GM19395 (cell line): Measurements from ENCODE around the gene PPP2R3A.
"Not testable (repeated sequence)": the region's sequence is repeated elsewhere in the genome, so short reads cannot be mapped to it uniquely, and the experiment has no call there.

Experiments used
- ATAC-seq: cut with Tn5 transposase; IDR thresholded peaks from one replicate; pipeline ENCODE4 v1.9.1; 2021; ENCODE audit warnings: mild to moderate bottlenecking, moderate library complexity; ENCODE audit not compliant: unreplicated experiment

PPP2R3A gene

DNA sequence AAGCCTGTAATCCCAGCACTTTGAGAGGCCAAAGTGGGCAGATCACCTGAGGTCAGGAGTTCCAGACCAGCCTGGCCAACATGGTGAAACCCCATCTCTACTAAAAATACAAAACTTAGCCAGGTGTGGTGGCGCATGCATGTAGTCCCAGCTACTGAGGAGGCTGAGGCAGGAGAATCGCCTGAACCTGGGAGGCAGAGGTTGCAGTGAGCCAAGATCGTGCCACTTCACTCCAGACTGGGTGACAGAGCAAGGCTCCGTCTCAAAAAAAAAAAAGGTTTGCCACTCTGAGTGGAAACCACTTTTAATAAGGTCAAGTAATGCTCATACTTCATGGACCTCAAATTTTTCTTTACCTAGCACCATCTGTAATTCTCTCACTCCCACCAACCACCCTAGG, 178.9 kb downstream of the PPP2R3A start:
- ATAC-seq: not testable (repeated sequence)

DNA sequence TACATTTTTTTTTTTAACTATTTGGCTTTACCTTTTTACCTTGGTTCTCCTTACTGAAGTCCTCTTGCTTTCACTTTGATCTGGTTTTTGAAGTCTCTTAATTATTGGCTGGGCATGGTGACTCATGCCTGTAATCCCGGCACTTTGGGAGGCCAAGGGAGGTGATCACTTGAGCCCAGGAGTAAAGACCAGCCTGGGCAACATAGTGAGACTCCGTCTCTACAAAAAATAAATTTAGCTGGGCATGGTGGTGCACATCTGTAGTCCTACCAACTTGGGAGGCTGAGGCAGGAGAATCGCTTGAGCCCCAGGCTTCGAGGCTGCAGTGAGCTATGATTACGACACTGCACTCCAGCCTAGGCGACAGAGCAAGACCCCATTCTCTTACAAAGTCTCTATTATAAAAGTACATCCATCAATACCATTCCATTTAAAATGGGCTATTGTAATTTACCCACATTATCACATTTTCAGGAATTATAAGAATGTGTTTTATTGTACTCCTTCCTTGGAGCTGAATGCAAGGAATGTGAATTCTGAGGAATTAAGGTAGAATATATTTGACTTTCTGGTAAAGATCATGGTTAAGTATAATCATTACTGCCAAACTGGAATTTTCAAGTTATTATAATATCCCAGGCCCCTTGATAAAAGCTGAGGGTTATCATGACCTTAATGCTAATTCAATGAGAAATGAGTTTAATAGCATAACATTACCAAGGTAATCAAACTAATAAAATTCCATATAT, 181.6 kb downstream of the PPP2R3A start:
- no peak for ATAC-seq

DNA sequence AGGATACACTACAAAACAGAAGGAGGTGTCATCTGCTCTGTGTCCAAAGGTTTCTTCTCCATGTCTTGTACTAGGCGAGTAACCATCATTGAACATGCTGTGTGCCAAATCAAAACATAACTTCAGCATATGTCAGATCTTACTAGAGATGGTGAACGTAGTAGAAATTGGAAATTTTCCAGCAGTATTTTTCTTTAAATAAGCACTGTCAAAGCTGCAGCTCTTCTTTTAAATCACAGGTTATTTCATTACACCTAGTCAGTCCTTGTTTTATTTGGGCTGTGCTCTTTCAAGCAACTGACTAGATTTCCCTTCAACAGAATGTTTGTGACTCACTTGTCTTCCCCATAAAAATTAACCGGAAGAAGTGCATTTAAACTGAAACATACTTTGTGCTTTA, 184.1 kb downstream of the PPP2R3A start:
- ATAC-seq: no peak

DNA sequence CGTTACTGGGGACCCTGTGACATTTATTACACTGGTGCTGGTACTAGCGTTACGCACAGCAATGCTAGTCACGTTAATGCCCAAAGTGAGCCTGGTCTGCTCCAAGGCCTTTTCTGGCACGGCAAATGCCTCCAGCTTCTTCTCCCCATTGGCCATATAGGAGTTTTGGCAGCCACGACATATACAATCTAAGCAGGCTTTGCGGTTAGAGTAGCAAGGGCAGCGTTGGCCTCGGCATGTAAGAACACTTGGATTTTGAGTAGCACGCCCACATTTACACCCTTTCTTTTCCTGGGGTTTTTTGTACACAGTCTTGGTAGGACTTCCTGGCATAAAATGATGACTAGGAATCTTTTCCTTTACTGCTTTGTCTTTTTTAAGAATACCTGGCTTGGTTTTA, 185.7 kb downstream of the PPP2R3A start:
- no peak for ATAC-seq

DNA sequence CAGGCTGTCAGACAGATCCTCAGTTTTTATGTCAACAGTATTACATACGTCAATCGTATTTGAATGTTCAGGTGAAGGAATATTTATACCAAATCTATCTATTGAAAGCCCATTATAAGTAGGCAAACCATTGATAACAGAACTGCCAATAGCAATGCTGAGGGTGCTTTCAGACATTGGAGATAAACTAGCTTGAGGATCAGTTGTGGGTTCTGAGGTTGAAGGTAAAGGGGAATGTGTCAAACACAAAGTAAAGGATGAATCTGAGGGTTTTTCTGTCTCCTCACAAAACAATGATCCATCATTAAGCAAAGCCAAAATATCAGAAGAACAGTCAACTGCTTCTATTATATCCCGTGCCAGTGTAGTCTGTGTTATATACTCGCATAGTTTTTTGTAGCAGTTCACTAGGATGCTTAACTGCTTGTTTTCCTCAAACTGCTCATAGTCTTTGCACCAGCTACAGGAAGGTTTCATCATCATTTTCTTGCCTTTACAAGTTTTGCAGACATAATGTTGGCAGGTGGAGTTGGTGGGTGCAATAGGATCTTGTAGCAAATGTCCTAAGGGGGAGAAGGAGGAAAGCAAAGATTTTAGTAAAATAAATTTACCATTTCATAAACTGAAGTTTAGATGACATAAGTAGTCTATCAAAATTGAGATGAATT, 186.8 kb downstream of the PPP2R3A start:
- no peak for ATAC-seq

DNA sequence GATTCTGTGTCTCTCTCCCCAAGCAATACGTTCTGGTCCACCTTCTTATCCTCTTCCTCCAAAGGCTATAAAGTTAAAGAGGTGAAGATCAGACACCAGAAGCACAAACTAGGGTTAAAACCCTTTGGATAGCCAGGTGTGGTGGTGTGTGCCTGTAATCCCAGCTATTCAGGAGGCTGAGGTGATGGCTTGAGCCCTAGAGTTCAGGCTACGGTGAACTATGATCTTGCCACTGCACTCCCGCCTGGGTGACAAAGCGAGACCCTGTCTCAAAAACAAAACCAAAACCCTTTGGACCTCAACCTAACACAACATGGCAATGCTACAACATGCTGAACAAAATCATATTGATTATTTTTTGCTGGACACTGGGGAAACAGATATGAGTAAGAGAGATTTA, 187.4 kb downstream of the PPP2R3A start:
- no peak for ATAC-seq

DNA sequence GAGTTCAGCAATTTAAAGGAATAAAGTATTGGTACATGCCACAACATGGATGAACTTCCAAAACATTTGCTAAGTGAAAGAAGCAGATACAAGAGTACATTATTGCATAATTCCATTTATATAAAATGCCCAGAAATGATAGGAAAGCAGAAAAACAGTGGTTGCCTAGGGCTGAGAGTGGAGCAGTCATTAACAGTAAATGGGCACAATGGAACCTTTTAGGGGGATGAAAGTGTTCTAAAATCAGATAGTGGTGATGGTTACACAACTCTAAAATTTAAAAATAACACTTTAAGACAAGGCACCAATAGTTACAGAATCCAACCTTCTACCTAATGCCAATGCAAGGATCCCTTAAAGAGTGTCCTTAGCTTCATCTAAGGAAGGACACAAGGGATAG, 196.0 kb downstream of the PPP2R3A start:
- ATAC-seq: no peak

DNA sequence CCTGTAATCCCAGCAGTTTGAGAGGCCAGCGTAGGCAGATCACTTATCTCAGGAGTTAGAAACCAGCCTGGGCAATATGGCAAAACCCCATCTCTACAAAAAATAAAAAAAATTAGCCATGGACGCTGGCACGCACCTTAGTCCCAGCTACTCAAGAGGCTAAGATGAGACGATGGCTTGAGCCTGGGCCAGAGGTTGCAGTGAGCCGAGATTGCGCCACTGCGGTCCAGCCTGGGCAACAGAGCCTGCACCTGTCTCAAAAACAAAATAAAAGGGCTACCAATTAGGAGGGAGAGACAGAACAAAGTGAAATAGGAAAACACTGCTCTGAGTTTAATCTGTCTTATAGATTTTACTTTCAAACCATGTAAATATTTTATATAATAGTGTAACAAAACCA, 196.8 kb downstream of the PPP2R3A start:
- no peak for ATAC-seq

DNA sequence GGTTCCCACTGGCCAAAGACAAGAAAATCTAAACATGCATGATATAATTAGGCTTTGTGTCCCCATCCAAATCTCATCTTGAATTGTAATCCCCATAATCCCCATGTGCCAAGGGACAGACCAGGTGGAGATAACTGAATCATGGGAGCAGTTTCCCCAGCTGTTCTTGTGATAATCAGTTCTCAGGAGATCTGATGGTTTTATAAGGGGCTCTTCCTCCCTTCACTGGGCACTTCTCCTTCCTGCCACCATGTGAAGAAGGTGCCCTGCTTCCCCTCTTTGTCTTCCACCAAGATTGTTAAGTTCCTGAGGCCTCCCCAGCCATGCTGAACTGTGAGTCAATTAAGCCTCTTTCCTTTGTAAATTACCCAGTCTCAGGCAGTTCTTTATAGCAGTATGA, 198.1 kb downstream of the PPP2R3A start:
- not testable (repeated sequence) for ATAC-seq

DNA sequence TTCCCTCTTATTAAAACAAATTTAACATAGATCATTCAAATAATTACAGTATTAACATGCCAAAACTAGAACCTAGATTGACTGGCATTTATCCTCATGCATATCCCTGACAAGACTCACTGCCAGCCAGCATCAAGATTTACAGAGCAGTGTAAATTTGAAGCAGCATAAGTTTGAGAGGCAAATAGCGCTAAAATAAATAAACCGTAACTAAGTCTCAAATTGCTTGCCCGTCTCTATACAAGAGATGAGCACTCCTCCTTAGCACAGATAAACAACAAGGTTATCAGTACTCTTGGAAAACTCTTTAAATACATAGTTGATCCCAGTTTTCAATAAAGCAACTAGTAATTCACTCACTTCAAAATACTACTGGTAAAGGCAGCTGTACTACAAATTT, 201.0 kb downstream of the PPP2R3A start:
- no peak for ATAC-seq

DNA sequence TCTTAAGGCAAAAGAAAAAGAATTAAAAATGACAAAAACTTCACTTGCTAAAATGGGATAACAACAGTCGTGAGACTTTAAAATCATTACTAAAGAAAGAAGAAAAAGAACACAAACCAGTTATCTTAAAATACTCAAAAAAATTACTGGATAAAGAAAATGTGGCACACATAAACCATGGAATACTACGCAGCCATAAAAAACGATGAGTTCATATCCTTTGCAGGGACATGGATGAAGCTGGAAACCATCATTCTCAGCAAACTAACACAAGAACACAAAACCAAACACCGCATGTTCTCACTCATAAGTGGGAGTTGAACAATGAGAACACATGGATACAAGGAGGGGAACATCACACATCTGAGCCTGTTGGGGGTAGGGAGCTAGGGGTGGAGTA, 202.7 kb downstream of the PPP2R3A start:
- not testable (repeated sequence) for ATAC-seq

DNA sequence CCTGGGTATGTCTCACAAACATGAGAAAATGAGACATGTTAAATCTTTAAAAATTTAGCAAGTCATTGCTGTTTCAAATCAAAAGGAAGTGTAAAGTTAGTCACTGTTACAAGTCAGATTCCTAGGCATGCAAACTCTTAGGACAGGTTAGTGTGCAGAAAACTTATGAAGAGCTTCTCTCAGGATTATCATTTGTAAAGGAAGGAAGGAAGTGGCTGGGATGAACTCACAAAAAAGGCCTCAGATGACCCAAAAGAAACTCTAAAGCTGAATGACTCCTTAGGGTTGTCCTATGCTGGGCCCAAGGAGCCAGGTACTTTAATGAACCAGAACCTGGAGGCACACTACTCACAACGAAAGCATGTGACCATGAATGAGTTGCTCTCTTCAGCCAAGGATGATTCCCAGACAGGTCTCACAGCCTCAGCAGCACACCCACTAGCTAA, 205.6 kb downstream of the PPP2R3A start:
- ATAC-seq: no peak

DNA sequence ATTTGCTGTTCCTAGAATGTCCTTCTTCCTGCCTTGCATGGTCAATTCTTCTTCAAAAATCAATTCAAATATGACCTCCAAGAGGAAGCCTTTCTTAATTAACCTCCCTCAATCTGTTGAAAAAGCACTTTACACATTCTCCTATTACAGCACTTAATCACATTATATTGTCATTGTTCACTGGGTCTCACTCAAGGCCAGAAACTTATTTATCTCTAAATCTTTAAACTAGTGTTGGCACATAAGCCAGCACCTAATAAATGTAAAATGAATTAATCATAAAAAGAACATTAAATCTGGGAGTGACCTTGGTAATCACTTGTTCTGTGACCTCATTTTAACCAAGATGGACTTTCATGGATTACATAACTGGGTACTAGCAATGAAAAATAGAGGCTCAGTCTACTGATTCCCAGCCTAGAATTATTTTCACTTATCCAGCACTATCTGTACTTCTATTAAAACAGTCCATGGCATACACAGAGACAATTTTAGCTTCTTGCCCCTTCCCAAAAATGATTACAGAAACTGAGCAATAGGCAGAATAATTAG, 208.5 kb downstream of the PPP2R3A start:
- ATAC-seq: no peak

DNA sequence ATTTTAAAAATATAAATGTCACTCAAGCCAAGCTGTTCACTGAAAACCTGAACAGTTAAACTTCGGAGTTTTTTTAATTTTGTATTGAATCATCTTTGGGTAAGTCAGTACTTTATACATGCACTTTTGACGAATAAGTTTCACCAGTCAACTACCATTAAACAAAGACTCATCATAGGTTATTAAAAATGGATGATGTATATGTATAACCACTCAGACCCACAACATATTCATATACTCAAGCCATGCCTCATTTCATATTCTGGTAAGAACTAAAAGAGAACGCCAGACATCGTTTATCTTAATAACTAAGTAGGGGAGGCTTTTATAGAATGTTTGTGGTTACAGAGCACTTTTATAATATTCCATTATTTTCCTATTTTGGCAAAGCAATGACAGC, 212.3 kb downstream of the PPP2R3A start:
- no peak for ATAC-seq

DNA sequence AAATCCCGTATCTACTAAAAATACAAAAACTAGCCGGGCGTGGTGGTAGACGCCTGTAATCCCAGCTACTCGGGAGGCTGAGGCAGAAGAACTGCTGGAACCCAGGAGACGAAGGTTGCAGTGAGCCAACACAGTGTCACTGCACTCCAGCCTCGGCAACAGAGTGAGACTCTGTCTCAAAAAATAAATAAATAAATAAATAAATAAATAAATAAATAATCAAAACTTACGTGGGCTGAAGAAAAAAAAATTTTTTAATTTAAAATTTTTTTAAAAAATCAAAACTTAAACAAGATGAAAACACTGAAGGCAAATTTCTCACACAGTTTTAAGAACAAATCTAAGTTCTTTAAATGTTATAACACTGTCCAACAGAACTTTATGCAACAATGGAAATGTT, 216.2 kb downstream of the PPP2R3A start:
- no peak for ATAC-seq

DNA sequence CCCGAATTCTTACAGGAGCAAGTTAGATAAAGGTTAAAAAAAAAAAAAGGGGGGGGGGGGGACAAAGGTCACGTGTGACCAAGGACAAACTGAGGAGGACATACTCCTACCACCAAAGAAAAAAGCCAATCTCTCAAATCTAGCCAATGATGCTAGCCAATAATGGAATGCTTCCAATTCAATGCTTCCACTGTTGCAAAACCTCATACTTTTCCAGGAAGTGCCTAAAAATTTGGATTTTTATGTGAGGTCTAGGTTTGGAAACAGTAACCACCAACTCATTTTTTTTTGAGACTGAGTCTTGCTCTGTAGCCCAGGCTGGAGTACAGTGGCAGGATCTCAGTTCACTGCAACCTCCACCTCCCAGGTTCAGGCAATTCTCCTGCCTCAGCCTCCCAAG, 219.2 kb downstream of the PPP2R3A start:
- no peak for ATAC-seq

DNA sequence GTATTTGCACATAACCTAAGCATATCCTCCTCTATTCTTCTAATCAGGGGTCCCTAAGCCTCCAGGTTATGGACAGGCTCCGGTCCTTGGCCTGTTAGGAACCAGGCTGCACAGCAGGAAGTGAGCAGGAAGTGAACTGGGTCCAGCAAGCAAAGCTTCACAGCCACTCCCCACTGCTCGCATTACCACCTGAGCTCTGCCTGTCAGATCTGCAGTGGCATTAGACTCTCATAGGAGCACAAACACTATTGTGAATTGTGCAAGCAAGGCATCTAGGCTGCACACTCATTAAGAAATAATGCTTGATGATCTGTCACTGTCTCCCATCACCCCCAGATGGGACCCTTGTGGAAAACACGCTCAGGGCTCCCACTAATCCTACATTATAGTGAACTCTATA, 220.8 kb downstream of the PPP2R3A start:
- ATAC-seq: peak; percentile 45

DNA sequence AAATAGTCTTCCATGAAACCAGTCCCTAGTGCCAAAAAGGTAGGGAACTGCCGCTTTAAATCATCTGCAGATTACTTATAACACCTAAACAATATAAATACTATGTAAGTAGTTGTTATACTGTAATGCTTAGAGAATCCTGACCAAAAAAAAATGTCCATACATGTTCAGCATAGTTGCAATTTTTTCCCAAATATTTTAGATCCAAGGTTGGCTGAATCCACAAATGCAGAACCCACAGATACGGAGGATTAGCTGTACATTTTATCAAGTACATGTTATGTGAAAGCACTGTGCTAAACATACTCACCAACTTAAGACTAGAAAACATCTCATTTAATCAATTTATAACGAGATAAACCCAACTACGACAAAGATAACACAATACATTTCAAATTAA, 221.3 kb downstream of the PPP2R3A start:
- ATAC-seq: no peak

DNA sequence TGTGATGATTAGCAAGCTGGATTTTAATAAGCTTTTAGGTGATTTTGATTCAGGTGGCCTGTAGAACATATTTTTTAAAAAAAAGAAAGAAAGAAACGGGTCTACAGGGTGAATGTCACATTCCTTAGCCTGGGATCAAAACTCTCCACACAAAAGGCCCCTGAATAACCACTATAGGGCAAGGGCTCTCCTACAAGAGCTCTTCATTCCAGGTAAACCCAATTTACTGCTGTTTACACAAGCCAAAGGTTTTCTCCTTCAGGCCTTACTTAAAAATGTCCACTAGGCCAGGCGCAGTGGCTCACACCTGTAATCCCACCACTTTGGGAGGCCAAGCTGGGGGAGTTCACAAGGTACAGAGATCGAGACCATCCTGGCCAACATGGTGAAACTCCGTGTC, 222.3 kb downstream of the PPP2R3A start:
- no peak for ATAC-seq

DNA sequence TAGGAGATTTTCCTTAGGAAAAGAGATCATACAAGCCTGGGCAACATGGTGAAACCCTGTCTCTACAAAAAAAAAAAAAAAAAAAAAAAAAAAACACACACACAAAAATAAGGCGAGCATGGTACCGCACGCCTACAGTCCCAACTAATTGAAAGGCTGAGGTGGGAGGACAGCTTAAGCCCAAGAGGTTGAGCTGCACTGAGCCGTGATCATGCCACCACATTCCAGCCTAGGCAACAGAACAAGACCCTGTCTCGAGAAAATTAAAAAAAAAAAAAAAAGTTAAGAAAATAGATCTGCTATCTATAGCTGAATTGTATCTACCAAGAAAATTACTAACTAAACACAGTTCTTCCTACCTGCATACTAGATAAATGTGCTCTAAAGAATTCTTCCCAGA, 223.5 kb downstream of the PPP2R3A start:
- no peak for ATAC-seq

DNA sequence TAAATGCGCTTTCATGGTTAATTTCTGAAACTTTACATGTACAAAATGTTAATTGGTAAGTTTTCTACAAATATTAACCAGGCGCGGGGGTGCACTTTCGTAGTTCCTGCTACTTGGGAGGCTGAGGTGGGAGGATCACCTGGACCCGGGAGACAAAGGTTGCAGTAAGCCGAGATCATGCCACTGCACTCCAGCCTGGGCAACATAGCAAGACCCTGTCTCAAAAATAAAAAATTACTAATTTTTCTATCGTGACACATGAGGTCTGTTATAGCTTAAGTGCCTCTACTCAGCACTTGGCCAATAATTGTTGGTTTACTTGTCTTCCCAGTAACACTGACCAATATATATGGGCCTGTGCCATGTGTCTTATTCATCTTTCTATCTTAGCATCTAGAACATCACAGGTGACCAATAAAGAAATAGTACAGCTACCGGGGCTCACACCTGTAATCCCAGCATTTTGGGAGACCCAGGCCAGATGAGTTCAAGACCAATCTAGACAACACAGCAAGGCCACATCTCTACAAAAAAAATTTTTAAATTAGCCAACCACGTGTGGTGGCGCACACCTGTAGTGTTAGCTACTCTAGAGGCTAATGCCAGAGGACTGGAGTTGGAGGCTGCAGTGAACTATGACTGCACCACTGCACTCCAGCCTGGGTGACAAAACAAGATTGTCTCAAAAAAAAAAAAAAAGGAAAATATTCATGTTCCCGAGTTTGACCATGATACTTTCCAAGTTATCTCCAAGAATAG, 224.5 kb downstream of the PPP2R3A start:
- ATAC-seq: no peak

DNA sequence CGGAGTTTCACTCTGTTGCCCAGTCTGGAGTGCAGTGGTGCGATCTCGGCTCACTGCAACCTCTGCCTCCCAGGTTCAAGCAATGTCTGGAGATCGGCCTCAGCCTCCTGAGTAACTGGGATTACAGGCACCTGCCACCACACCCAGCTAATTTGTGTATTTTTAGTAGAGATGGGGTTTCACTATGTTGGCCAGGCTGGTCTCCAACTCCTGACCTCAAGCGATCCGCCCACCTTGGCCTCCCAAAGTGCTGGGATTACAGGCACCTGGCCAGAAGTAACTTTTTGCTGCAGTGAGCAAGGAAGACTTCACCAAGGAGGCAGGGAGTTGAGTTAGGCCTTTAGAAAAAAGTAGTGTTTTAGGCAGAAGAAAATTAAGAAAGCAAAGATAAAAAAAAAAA, 226.7 kb downstream of the PPP2R3A start:
- ATAC-seq: not testable (repeated sequence)
